ENCODE results near the gene GPR87. TPM values are rescaled to one million over a fixed set of nuclear protein-coding genes. Genes with fewer than 3 reads are reported as not detected.

The GPR87 gene
- total RNA-seq, 1 donor from 2014 or later, result not detected

- H3K27ac Mint-ChIP-seq (ENCODE audit: unreplicated experiment), result no peak overlapping the region
- no peak for TF ChIP-seq CTCF (IDR thresholded peaks at IDR 0.05)
- H3K27me3 Mint-ChIP-seq (ENCODE audit: unreplicated experiment), result no peaks in the 10 kb centered on the region
- no peak overlapping the region for H3K4me3 Mint-ChIP-seq (ENCODE audit: unreplicated experiment)
- H3K36me3 Mint-ChIP-seq (ENCODE audit: unreplicated experiment), result no peaks in the 10 kb centered on the region
- H3K9me3 Mint-ChIP-seq (ENCODE audit: unreplicated experiment), result no peaks in the 10 kb centered on the region
- H3K4me1 Mint-ChIP-seq (ENCODE audit: unreplicated experiment), result peaks cover 20% of the 10 kb centered on the region
- no peak for DNase-seq (ENCODE audit: extremely low spot score, unreplicated experiment)
Measured at GRCh38 chr3:151307131-151307530, 9.5 kb downstream of the GPR87 start.

DNA sequence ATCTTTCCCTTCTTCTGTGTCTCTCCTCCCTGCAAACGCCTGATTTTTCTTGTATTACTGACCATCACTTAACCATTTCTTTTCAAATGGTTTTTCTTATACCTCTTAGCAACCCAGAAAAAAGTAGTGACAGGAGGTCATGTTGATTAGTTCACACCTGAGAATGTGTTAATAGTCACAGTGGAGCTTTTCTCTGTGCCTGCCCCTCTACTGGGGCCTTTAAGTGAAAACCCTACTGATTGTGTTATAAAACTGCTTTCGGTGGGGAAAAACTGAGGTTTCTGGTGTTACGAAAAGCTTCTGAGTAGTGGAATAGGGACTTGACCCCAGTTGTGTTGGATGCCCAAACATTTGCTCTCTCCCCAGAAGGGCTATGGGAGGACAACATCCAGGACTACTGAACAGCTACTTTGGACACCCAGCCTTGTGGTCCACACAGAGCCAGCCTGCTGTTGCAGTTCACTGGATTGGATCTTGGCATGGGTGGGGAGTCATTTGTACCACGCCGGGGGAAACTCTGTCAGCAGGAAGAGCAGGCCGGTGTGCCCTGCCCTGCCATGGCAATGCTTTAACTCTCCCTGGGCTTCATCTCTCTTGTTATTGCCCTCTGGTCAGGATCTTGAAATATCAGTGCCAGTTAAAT is 10.3 kb downstream of the GPR87 start:
- no peak for TF ChIP-seq CTCF (IDR thresholded peaks at IDR 0.05)
- DNase-seq (ENCODE audit: extremely low spot score, unreplicated experiment), result no peak
- H3K27me3 Mint-ChIP-seq (ENCODE audit: unreplicated experiment), result no peaks in the 10 kb centered on the region
- H3K27ac Mint-ChIP-seq (ENCODE audit: unreplicated experiment), result no peak overlapping the region
- H3K36me3 Mint-ChIP-seq (ENCODE audit: unreplicated experiment), result no peaks in the 10 kb centered on the region
- H3K4me3 Mint-ChIP-seq (ENCODE audit: unreplicated experiment), result no peak overlapping the region
- H3K9me3 Mint-ChIP-seq (ENCODE audit: unreplicated experiment), result no peaks in the 10 kb centered on the region
- peaks cover 20% of the 10 kb centered on the region for H3K4me1 Mint-ChIP-seq (ENCODE audit: unreplicated experiment)

GRCh38 chr3:151305775-151306151 is 10.9 kb downstream of the GPR87 start:
- H3K4me3 Mint-ChIP-seq (ENCODE audit: unreplicated experiment), result no peak overlapping the region
- no peak for TF ChIP-seq CTCF (IDR thresholded peaks at IDR 0.05)

DNA sequence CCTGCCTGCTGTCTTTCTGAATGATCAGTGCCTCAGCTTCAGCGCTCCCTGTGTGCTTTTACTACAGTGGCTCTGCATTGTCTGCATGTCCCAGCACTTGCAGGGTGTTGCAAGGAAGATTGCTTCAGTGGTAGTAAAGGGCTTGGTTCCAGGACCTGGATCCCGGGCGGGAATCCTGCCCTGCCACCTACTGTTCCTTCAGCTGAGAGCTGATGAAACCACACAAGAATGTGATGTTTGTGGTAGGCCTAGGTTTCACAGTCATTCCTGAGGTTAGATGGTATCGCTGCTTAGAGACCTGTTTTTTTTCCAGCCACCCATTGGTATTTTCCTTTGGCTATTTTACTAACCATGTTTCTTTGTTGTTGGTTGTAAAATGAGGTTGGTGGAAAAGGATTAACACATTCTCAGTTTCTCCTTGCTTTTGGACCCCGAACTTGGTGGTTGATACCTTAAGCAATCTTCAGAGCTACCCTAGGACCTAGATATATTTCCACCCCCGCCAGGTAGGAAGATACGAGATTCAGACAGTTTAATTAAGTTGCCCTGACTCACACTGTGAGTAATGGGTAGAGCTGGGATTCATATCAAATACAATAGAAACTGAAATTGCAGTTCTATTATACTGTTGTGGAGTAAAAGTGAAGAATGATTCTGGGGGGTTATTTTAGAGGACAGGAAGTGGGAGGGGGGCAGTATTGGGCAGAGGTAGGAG is 11.4 kb downstream of the GPR87 start:
- Mint-ChIP-seq H3K27me3 (ENCODE audit: unreplicated experiment) (no peaks in the 10 kb centered on the region), H3K27ac (ENCODE audit: unreplicated experiment) (peak overlapping the region; percentile 71), H3K36me3 (ENCODE audit: unreplicated experiment) (no peaks in the 10 kb centered on the region), H3K4me1 (ENCODE audit: unreplicated experiment) (peaks cover 20% of the 10 kb centered on the region), H3K4me3 (ENCODE audit: unreplicated experiment) (no peak overlapping the region), H3K9me3 (ENCODE audit: unreplicated experiment) (no peaks in the 10 kb centered on the region)
- DNase-seq (ENCODE audit: extremely low spot score, unreplicated experiment), result peak; percentile 86
- TF ChIP-seq CTCF (IDR thresholded peaks at IDR 0.05), result peak; percentile 37

More at GRCh38 chr3:151305775-151306151, 10.9 kb downstream of the GPR87 start:
- Mint-ChIP-seq H3K36me3 (ENCODE audit: unreplicated experiment) (no peaks in the 10 kb centered on the region), H3K27me3 (ENCODE audit: unreplicated experiment) (no peaks in the 10 kb centered on the region), H3K4me1 (ENCODE audit: unreplicated experiment) (peaks cover 20% of the 10 kb centered on the region), H3K27ac (ENCODE audit: unreplicated experiment) (peak overlapping the region; percentile 71), H3K9me3 (ENCODE audit: unreplicated experiment) (no peaks in the 10 kb centered on the region)
- DNase-seq (ENCODE audit: extremely low spot score, unreplicated experiment), result no peak

GRCh38 chr3:151303751-151304150 is 12.9 kb downstream of the GPR87 start:
- no peak for TF ChIP-seq CTCF (IDR thresholded peaks at IDR 0.05)
- no peak for DNase-seq (ENCODE audit: extremely low spot score, unreplicated experiment)
- Mint-ChIP-seq H3K4me3 (ENCODE audit: unreplicated experiment) (no peak overlapping the region), H3K4me1 (ENCODE audit: unreplicated experiment) (peaks cover 20% of the 10 kb centered on the region), H3K9me3 (ENCODE audit: unreplicated experiment) (no peaks in the 10 kb centered on the region), H3K36me3 (ENCODE audit: unreplicated experiment) (no peaks in the 10 kb centered on the region), H3K27me3 (ENCODE audit: unreplicated experiment) (no peaks in the 10 kb centered on the region), H3K27ac (ENCODE audit: unreplicated experiment) (no peak overlapping the region)
